Spleen (tissue), 11 donors: ENCODE results near the gene FOXC2. TPM values are rescaled to one million over a fixed set of nuclear protein-coding genes. Genes with fewer than 3 reads are reported as not detected.

Experiments
- DNase-seq: peaks from one replicate; pipeline ENCODE4 v3.0.0-alpha.2; 2020
- H3K27ac ChIP-seq, 8 donors: fragments of 200-600 bp; sonication (generic) in 7 of 8; 1 replicate in 4 of 8; 2 replicates in 4 of 8; pipeline versions ENCODE4 v1.5.0 to v1.8.0; 2016 to 2021; ENCODE audit warnings: inconsistent platforms in 4 of 8, mild to moderate bottlenecking in 4 of 8, moderate library complexity in 1 of 8
- H3K27me3 ChIP-seq, 7 donors: fragments of 200-600 bp; sonication (generic) in 6 of 7; replicated peaks in 1 of 7; 1 replicate in 4 of 7; 2 replicates in 3 of 7; pipeline versions ENCODE4 v1.5.0 to v1.8.0; 2016 to 2021; ENCODE audit warnings: inconsistent platforms in 3 of 7, mild to moderate bottlenecking in 1 of 7
- H3K36me3 ChIP-seq, 6 donors: fragments of 200-600 bp; sonication (generic) in 5 of 6; 1 replicate in 4 of 6; 2 replicates in 2 of 6; pipeline versions ENCODE4 v1.5.0 to v1.8.0; 2016 to 2021; ENCODE audit warnings: inconsistent platforms in 2 of 6
- H3K4me1 ChIP-seq, 6 donors: fragments of 200-600 bp; sonication (generic) in 5 of 6; 1 replicate in 3 of 6; 2 replicates in 3 of 6; pipeline versions ENCODE4 v1.5.0 to v1.8.0; 2016 to 2021; ENCODE audit warnings: inconsistent platforms in 3 of 6
- H3K4me3 ChIP-seq, 8 donors: fragments of 200-600 bp; sonication (generic) in 7 of 8; 1 replicate in 4 of 8; 2 replicates in 4 of 8; pipeline versions ENCODE4 v1.5.0 to v1.8.0; 2016 to 2021; ENCODE audit warnings: inconsistent platforms in 4 of 8, mild to moderate bottlenecking in 4 of 8, moderate library complexity in 2 of 8
- H3K9me3 ChIP-seq, 8 donors: fragments of 200-600 bp; sonication (generic) in 7 of 8; 1 replicate in 4 of 8; 2 replicates in 4 of 8; pipeline versions ENCODE4 v1.5.0 to v1.8.0; 2016 to 2021; ENCODE audit warnings: inconsistent platforms in 4 of 8
- POLR2A ChIP-seq, 3 donors: fragments of 450-650 bp; IDR thresholded peaks; one replicate each; pipeline ENCODE4 v1.5.1; 2017; ENCODE audit warnings: antibody characterized with exemption in 3 of 3, mild to moderate bottlenecking in 1 of 3
- POLR2AphosphoS5 ChIP-seq, 3 donors: sonication (generic); formaldehyde crosslinking; IDR thresholded peaks; one replicate each; pipeline ENCODE4 v1.5.1; 2017; ENCODE audit warnings: antibody characterized with exemption in 3 of 3
- WGBS, 5 donors: extraction: QIAGEN DNeasy Blood & Tissue Kit in 3 of 5; methylation state at CpG; one replicate each; pipeline versions ENCODE4 v1.1.5 to v1.1.7; 2013 to 2018; 5-methylcytosine and 5-hydroxymethylcytosine counted together
- intact Hi-C: fragments of 100-400 bp; cut with DNase I; formaldehyde crosslinking; loops from one replicate; pipeline ENCODE4 v1.15.0; 2023; ENCODE audit warnings: low total_unique reads
- polyA plus RNA-seq, 3 donors: library from polyadenylated mRNA; stranded (reverse); fragments of 200-250 nt; gene quantifications; one replicate each; pipeline ENCODE4 v1.2.1, GENCODE V29; 2013
- total RNA-seq, 7 donors: library from RNA; depleted of rRNA in 3 of 7; stranded (reverse); fragments of >200 nt in 3 of 7; fragmentation: NEBNext Ultra II Directional in 4 of 7; extraction: Animal tissue kit (Norgen Biotek cat#: 25700) in 4 of 7; gene quantifications; one replicate each; pipeline versions ENCODE4 v1.1.0 to v1.2.1, GENCODE V29; 2016 to 2021
- TF ChIP-seq, protein P1 (sequence below), 11 experiments: fragments of 200-600 bp in 7 of 11; fragments of 450-650 bp in 4 of 11; sonication (generic) in 4 of 11; IDR thresholded peaks in 8 of 11; conservative IDR thresholded peaks in 3 of 11; 1 replicate in 7 of 11; 2 replicates in 4 of 11; pipeline versions ENCODE4 v1.4.0 to v1.8.0; 2016 to 2021; ENCODE audit warnings: antibody characterized with exemption in 11 of 11, inconsistent platforms in 4 of 11, mild to moderate bottlenecking in 1 of 11
- donor health status: healthy with polysubstance abuse.
- donor health status: DM: no; HTN: no; CAD: no; lungs with moderate emphysema.
- donor health status: DM: no; HTN: no; CAD: no.
- donor health status: Bipolar disorder and iron deficiency.
- donor health status: healthy.
- donor health status: DM: no; HTN: no; CAD: no.
- donor health status: DM: yes; HTN: yes; CAD: no.

Gene FOXC2
- total and polyA plus RNA-seq, 10 donors = 0.05 to 0.10 TPM; not detected in 8

DNA sequence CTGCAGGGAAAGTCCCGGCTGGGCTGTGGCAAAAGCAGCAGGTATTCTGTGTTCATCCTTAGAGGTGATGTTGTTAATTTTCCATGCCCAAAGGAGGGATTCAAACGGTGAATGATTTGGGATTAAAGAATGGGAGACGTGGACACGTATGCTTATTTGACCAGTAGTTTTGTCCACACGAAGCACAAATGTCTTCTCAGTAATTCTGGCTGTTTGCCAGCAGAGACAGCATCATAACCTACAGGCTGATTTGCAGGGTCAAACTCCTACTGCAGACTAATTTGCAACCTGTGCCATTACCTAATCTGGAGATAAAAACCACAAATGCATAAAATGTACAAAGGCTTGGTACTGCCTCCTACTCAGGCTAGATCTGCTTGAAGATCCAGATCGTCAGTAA lies 25.7 kb upstream of the FOXC2 start:
- Histone ChIP-seq H3K4me3 (no peak overlapping the region), H3K4me1 (no peaks in the 10 kb centered on the region), H3K36me3 (peaks cover 0 to 100% (median 79%) of the 10 kb centered on the region in 6 donors), H3K27ac (no peak overlapping the region), H3K27me3 (no peaks in the 10 kb centered on the region), H3K9me3 (no peaks in the 10 kb centered on the region)
- intact Hi-C loops = no loop called here
- WGBS, 5 donors = 85 to 97% (median 90%) methylated on average over 6 of the region's 6 CpGs
- TF ChIP-seq, protein P1, sequence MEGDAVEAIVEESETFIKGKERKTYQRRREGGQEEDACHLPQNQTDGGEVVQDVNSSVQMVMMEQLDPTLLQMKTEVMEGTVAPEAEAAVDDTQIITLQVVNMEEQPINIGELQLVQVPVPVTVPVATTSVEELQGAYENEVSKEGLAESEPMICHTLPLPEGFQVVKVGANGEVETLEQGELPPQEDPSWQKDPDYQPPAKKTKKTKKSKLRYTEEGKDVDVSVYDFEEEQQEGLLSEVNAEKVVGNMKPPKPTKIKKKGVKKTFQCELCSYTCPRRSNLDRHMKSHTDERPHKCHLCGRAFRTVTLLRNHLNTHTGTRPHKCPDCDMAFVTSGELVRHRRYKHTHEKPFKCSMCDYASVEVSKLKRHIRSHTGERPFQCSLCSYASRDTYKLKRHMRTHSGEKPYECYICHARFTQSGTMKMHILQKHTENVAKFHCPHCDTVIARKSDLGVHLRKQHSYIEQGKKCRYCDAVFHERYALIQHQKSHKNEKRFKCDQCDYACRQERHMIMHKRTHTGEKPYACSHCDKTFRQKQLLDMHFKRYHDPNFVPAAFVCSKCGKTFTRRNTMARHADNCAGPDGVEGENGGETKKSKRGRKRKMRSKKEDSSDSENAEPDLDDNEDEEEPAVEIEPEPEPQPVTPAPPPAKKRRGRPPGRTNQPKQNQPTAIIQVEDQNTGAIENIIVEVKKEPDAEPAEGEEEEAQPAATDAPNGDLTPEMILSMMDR (IDR thresholded peaks at IDR 0.05 in 8 of 11, conservative IDR thresholded peaks at IDR 0.05 in 3 of 11) = no peak
- TF ChIP-seq POLR2A (IDR thresholded peaks at IDR 0.05) (no peak), POLR2AphosphoS5 (IDR thresholded peaks at IDR 0.05) (no peak)
- DNase-seq = no peak

DNA sequence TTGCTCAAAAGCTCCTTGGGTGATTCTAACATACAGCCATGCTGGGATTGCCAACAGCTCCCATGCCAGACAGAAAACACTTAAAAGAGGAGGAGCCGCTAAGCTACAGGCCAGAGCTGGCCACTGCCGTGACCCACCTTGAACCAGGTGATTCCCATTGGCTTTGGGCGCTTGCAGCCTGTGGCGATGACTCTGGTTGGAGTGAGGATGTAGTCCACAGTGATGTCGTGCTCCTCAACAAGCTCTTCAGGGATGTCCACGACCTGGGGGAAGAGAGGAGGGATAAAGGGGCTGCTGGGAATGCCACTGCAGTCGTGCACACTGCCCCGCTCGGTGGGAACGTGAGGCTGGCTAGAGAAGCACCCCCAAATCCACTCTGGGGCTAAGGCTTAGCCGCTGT lies 25.1 kb upstream of the FOXC2 start:
- WGBS, 5 donors = 87 to 97% (median 92%) methylated on average over 10 to 11 of the region's 11 CpGs
- Histone ChIP-seq H3K27me3 (no peaks in the 10 kb centered on the region), H3K4me3 (no peak overlapping the region), H3K9me3 (no peaks in the 10 kb centered on the region), H3K27ac (no peak overlapping the region), H3K4me1 (no peaks in the 10 kb centered on the region), H3K36me3 (peaks cover 0 to 100% (median 82%) of the 10 kb centered on the region in 6 donors)
- intact Hi-C loops = no loop called here
- TF ChIP-seq, protein P1 (IDR thresholded peaks at IDR 0.05 in 8 of 11, conservative IDR thresholded peaks at IDR 0.05 in 3 of 11) = no peak
- TF ChIP-seq POLR2A (IDR thresholded peaks at IDR 0.05) (no peak), POLR2AphosphoS5 (IDR thresholded peaks at IDR 0.05) (no peak)
- DNase-seq = peak; percentile 68

DNA sequence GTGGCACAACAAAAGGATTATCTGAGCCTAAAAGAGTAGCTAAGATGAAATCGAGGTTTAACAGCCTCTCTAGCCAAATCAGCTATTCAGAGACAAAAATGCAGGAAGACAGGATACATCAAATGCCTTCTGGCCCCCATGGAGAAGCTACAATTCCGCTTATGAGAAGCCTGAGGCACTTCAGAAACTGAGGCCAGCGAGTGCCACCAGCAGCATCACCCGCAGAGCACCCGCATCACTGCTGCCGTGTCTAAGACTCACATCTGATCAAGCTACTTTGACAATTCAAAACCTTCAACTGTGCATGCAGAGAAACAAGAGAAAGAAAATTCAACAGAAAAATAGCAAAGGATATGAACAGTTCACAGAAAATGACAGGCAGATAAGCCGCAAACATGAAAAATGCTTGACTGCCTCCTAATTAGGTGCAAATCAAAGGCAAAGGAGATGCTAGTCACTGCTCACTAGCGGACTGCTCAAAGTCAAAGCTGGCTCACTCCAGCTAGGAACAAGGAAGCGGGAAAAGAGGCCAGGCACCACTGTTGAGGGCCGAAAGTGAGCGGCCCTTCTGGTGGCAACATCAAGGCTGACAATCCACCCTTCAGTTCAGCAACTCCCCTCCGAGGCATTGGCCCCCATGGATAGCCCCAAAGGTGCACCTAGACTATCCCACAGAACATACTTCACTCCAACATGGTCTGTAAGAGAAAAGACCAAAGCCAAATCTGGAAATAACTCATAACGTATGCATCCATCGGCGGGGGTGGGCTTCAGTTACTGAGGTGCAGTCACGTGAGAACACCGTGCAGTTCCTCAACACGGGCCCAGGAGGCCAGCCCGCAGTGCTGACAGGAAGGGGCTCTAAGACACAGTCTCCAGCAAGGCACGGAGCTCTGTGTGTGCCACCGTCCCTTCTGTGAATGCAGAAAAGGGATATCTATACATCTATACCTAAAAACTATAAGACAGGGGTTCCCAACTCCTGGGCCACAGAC lies 23.6 kb upstream of the FOXC2 start:
- Histone ChIP-seq H3K4me1 (no peaks in the 10 kb centered on the region), H3K9me3 (no peaks in the 10 kb centered on the region), H3K36me3 (peaks cover 0 to 100% (median 77%) of the 10 kb centered on the region in 6 donors), H3K27me3 (no peaks in the 10 kb centered on the region), H3K4me3 (no peak overlapping the region), H3K27ac (no peak overlapping the region)
- TF ChIP-seq POLR2A (IDR thresholded peaks at IDR 0.05) = no peak
- TF ChIP-seq POLR2AphosphoS5 (IDR thresholded peaks at IDR 0.05) = no peak
- TF ChIP-seq, protein P1 (IDR thresholded peaks at IDR 0.05 in 8 of 11, conservative IDR thresholded peaks at IDR 0.05 in 3 of 11) = no peak
- 88 to 92% (median 91%) methylated on average over 21 of the region's 21 CpGs for WGBS, 5 donors
- intact Hi-C loops = no loop called here
- no peak for DNase-seq

DNA sequence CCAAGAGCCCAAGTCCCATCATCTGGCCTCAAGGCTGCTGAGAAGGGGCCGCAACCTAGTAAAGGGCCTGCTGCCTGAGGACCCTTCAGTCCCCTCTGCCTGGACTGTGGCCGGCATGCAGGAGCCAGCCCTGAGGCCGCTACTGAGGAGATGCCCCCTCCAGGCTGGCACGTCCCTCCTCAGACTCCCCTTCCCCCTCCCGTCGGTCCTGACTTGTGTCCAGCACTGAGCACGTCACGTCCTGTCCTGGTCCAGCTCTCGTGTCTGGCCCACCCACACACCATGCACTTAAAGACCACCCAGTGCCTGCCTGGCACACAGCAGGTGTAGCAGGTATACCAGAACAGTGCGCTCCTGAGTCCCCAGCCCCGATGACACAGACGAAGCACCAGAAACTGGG lies 21.1 kb upstream of the FOXC2 start:
- no peak for DNase-seq
- Histone ChIP-seq H3K4me3 (no peak overlapping the region), H3K27ac (no peak overlapping the region), H3K4me1 (no peaks in the 10 kb centered on the region), H3K36me3 (peaks cover 0 to 100% (median 70%) of the 10 kb centered on the region in 6 donors), H3K9me3 (no peaks in the 10 kb centered on the region), H3K27me3 (no peaks in the 10 kb centered on the region)
- 75 to 91% (median 87%) methylated on average over 12 of the region's 12 CpGs for WGBS, 5 donors
- intact Hi-C loops = no loop called here
- TF ChIP-seq POLR2A (IDR thresholded peaks at IDR 0.05) = no peak
- TF ChIP-seq, protein P1 (IDR thresholded peaks at IDR 0.05 in 8 of 11, conservative IDR thresholded peaks at IDR 0.05 in 3 of 11) = no peak
- TF ChIP-seq POLR2AphosphoS5 (IDR thresholded peaks at IDR 0.05) = no peak
